GM06990 (cell line): ENCODE measurements around the gene SLC17A1.

Experiments used
- DNase-seq: peaks from one replicate; pipeline ENCODE4 v3.0.0-alpha.2; 2011; ENCODE audit not compliant: insufficient read length; ENCODE audit errors: extremely low read depth
- H3K27me3 ChIP-seq: replicated peaks from 2 replicates; pipeline ENCODE4 v1.6.0; 2011; ENCODE audit warnings: low read length; ENCODE audit not compliant: control insufficient read depth, insufficient read depth
- H3K36me3 ChIP-seq: 2 replicates; pipeline ENCODE4 v1.5.1; 2011; ENCODE audit warnings: low read length; ENCODE audit not compliant: control insufficient read depth, insufficient read depth
- H3K4me3 ChIP-seq: replicated peaks from 2 replicates; pipeline ENCODE4 v1.5.1; 2011; ENCODE audit warnings: low read depth, mild to moderate bottlenecking, control low read depth, low read length
- TF ChIP-seq, protein P1 (sequence below): IDR thresholded peaks from 2 replicates; pipeline ENCODE4 v1.5.1; 2011; ENCODE audit warnings: low read length, control low read depth, mild to moderate bottlenecking, inconsistent platforms; ENCODE audit not compliant: insufficient read depth, poor library complexity, severe bottlenecking

Gene SLC17A1

DNA sequence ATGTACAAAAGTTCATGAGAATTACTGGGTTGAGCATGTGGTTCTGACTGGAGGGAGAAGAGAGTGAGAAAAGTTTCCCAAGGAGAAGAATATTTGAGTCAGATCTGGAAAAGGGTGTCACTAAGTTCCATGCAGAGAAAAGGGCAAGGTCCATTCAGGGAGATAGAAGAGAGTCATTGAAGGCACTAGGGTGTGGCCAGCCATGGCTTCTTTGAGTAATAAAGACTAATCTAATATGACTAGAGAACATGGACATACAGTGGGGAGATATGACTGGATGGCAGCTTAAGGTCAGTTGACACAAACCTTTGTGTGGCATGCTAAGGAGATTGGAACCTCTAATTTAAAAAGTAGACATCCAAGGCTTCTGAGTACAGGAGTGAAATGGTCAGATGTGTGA, 88.0 kb downstream of the SLC17A1 start:
- TF ChIP-seq, protein P1, sequence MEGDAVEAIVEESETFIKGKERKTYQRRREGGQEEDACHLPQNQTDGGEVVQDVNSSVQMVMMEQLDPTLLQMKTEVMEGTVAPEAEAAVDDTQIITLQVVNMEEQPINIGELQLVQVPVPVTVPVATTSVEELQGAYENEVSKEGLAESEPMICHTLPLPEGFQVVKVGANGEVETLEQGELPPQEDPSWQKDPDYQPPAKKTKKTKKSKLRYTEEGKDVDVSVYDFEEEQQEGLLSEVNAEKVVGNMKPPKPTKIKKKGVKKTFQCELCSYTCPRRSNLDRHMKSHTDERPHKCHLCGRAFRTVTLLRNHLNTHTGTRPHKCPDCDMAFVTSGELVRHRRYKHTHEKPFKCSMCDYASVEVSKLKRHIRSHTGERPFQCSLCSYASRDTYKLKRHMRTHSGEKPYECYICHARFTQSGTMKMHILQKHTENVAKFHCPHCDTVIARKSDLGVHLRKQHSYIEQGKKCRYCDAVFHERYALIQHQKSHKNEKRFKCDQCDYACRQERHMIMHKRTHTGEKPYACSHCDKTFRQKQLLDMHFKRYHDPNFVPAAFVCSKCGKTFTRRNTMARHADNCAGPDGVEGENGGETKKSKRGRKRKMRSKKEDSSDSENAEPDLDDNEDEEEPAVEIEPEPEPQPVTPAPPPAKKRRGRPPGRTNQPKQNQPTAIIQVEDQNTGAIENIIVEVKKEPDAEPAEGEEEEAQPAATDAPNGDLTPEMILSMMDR, result no peak

GRCh38 chr6:25735261-25735660, 96.6 kb downstream of the SLC17A1 start:
- H3K4me3 ChIP-seq, result no peak overlapping the region
- no peak for DNase-seq

More for the DNA sequence above, 88.0 kb downstream of the SLC17A1 start:
- H3K36me3 ChIP-seq, result no peaks in the 10 kb centered on the region
- no peak overlapping the region for H3K4me3 ChIP-seq
- H3K27me3 ChIP-seq, result no peaks in the 10 kb centered on the region
- DNase-seq, result no peak

More at GRCh38 chr6:25735261-25735660, 96.6 kb downstream of the SLC17A1 start:
- no peaks in the 10 kb centered on the region for H3K27me3 ChIP-seq
- TF ChIP-seq, protein P1, result no peak
- no peaks in the 10 kb centered on the region for H3K36me3 ChIP-seq
